MCF 10A (cell line): ENCODE data around the gene CYBC1. TPM values are rescaled to one million over a fixed set of nuclear protein-coding genes. Genes with fewer than 3 reads are reported as not detected.

Experiments
- BruUV-seq: library from RNA; stranded (reverse); fragments of 400-500 nt; replicated peaks from 2 replicates; lab custom pipeline; 2021; lab: Mats Ljungman, UMichigan
- CTCF ChIA-PET: fragments of 300-600 bp; sonication (Branson Sonifier 250); formaldehyde crosslinking; extraction: SDS; loops from one replicate; lab custom pipeline; 2021; ENCODE audit warnings: antibody characterized with exemption, inconsistent platforms; lab: Yijun Ruan, JAX
- POLR2A ChIA-PET: fragments of 300-600, 350-650 bp; sonication (Branson Sonifier 250); formaldehyde crosslinking; extraction: SDS; loops from one replicate; lab custom pipeline; 2020; ENCODE audit warnings: antibody characterized with exemption, inconsistent platforms; lab: Yijun Ruan, JAX
- DNase-seq: peaks from one replicate; pipeline ENCODE4 v3.0.0-alpha.2; 2018; ENCODE audit not compliant: unreplicated experiment
- H3K27ac Mint-ChIP-seq: one replicate; pipeline ENCODE4 v1.8.0; 2022; ENCODE audit warnings: mild to moderate bottlenecking, low read depth, mixed read lengths; ENCODE audit not compliant: unreplicated experiment
- H3K27me3 Mint-ChIP-seq: one replicate; pipeline ENCODE4 v1.8.0; 2022; ENCODE audit warnings: mixed read lengths; ENCODE audit not compliant: insufficient read depth, unreplicated experiment
- H3K36me3 Mint-ChIP-seq: one replicate; pipeline ENCODE4 v1.8.0; 2022; ENCODE audit warnings: mild to moderate bottlenecking, moderate library complexity, mixed read lengths; ENCODE audit not compliant: insufficient read depth, unreplicated experiment
- H3K4me1 Mint-ChIP-seq: one replicate; pipeline ENCODE4 v1.8.0; 2022; ENCODE audit warnings: mixed read lengths; ENCODE audit not compliant: insufficient read depth, unreplicated experiment
- H3K4me3 Mint-ChIP-seq: one replicate; pipeline ENCODE4 v1.8.0; 2022; ENCODE audit warnings: mild to moderate bottlenecking, moderate library complexity, mixed read lengths; ENCODE audit not compliant: unreplicated experiment
- H3K9me3 Mint-ChIP-seq: one replicate; pipeline ENCODE4 v1.8.0; 2022; ENCODE audit warnings: mixed read lengths; ENCODE audit not compliant: unreplicated experiment
- CTCF ChIP-seq: fragments of 200-600 bp; IDR thresholded peaks from one replicate; pipeline ENCODE4 v1.8.0; 2022; ENCODE audit warnings: antibody characterized with exemption, mild to moderate bottlenecking; ENCODE audit not compliant: unreplicated experiment
- intact Hi-C: fragments of 100-400 bp; cut with micrococcal nuclease; formaldehyde crosslinking; loops from 2 replicates; pipeline ENCODE4 v1.14.1; 2022
- total RNA-seq: library from RNA; stranded (reverse); gene quantifications from 2 replicates; pipeline ENCODE4 v1.2.3, GENCODE V29; 2022

CYBC1 gene
- total RNA-seq, 1 experiment from 2014 or later = 38.0 TPM

DNA sequence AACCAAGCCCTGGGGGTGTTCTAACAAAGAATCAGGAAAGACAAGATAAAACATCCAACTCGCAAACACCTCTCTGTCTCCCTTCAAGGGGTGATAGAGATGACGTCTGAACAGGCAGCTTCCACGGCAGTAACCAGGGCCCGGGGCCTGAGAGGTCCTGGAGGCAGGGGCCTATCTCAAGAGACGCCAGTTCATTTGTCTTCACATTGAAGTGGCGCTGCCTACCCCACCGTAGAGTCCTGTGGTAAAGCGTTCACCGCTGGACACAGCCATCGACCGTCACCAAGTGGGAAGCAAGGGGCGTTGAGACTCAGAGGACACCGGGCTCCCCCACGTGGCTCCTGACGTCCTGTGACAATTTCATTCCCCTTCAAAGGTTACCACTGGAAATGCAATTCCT, 57.6 kb downstream of the CYBC1 start:
- ChIA-PET CTCF (interaction anchor here (0.6 kb wide), 1 partner anchor 374 kb away, joined by 4 read pairs; no protein-coding TSS in a partner anchor), POLR2A (no interaction called here)
- Mint-ChIP-seq H3K27me3 (peaks cover 4% of the 10 kb centered on the region), H3K27ac (no peak overlapping the region), H3K9me3 (no peaks in the 10 kb centered on the region), H3K4me1 (peaks cover 18% of the 10 kb centered on the region), H3K4me3 (no peak overlapping the region), H3K36me3 (no peaks in the 10 kb centered on the region)
- BruUV-seq = no TSS peak
- no peak for DNase-seq
- TF ChIP-seq CTCF = no peak
- intact Hi-C loops = no loop called here

Other genes starting within 250 kb of the CYBC1 start
- 86.8 and 87.3 TPM in 2 replicates for gene CCDC57, start 237.9 kb downstream of the CYBC1 start, total RNA-seq
- gene SLC16A3, start 221.7 kb downstream of the CYBC1 start, total RNA-seq = 268 and 350 TPM in 2 replicates
- 191 and 193 TPM in 2 replicates for gene CSNK1D, start 177.1 kb downstream of the CYBC1 start, total RNA-seq
- 0.63 and 0.71 TPM in 2 replicates for gene CD7, start 133.1 kb downstream of the CYBC1 start, total RNA-seq
- gene SECTM1, start 117.0 kb downstream of the CYBC1 start, total RNA-seq = 7.5 and 13.4 TPM in 2 replicates
- gene TEX19, start 91.5 kb downstream of the CYBC1 start, total RNA-seq = not detected in 2 replicates
- not detected in 2 replicates for gene UTS2R, start 79.0 kb downstream of the CYBC1 start, total RNA-seq
- gene HEXD, start 32.4 kb downstream of the CYBC1 start, total RNA-seq = 14.8 and 16.2 TPM in 2 replicates
- gene OGFOD3, start 32.2 kb downstream of the CYBC1 start, total RNA-seq = 16.5 and 21.1 TPM in 2 replicates
- gene NARF, start 8.0 kb upstream of the CYBC1 start, total RNA-seq = 20.6 TPM in 2 replicates
- gene FOXK2, start 69.0 kb upstream of the CYBC1 start, total RNA-seq = 85.9 and 104 TPM in 2 replicates
- 87.3 and 88.3 TPM in 2 replicates for gene WDR45B, start 197.7 kb upstream of the CYBC1 start, total RNA-seq
- gene RAB40B, start 247.9 kb upstream of the CYBC1 start, total RNA-seq = 5.9 and 6.3 TPM in 2 replicates